ENCODE data around the gene B3GALT4.

DNA sequence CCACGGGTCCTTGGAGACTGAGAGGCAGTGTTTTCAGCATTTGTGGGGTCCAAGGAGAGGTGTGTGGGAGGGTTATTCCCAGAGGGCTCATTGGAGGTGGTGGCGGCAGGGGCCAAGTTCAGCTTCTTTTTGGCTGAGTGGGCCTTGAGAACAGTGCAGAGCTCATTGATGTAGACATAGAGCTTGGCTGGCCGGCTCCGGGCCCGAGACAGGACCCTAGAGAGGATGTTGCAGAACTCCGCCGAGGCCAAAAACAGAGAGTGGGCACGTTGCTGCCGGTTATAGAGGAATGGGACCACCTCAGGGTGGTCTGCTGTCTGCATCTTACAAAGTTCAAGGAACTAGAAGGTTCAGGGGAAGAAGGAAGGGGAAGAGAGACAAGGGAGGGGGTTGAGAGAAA, 44.3 kb downstream of the B3GALT4 start:
- TF ChIP-seq, protein P1, sequence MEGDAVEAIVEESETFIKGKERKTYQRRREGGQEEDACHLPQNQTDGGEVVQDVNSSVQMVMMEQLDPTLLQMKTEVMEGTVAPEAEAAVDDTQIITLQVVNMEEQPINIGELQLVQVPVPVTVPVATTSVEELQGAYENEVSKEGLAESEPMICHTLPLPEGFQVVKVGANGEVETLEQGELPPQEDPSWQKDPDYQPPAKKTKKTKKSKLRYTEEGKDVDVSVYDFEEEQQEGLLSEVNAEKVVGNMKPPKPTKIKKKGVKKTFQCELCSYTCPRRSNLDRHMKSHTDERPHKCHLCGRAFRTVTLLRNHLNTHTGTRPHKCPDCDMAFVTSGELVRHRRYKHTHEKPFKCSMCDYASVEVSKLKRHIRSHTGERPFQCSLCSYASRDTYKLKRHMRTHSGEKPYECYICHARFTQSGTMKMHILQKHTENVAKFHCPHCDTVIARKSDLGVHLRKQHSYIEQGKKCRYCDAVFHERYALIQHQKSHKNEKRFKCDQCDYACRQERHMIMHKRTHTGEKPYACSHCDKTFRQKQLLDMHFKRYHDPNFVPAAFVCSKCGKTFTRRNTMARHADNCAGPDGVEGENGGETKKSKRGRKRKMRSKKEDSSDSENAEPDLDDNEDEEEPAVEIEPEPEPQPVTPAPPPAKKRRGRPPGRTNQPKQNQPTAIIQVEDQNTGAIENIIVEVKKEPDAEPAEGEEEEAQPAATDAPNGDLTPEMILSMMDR (conservative IDR thresholded peaks at IDR 0.05; ENCODE audit: low read depth, low read length): no peak
- no peak for TF ChIP-seq EZH2 (IDR thresholded peaks at IDR 0.05; ENCODE audit: borderline replicate concordance, low read depth, low read length, poor library complexity, severe bottlenecking)
